Small intestine (tissue), 7 donors: Measurements from ENCODE around the gene CRABP1. TPM values are rescaled to one million over a fixed set of nuclear protein-coding genes. Genes with fewer than 3 reads are reported as not detected.
"Not testable (repeated sequence)": the region's sequence is repeated elsewhere in the genome, so short reads cannot be mapped to it uniquely, and the experiment has no call there.

Experiments
- DNase-seq, 2 donors: peaks; one replicate each; pipeline versions ENCODE4 v3.0.0 to v3.0.0-alpha.2; 2013
- FAIRE-seq: peaks from 2 replicates; lab custom pipeline; 2012; peaks lifted over from hg19 to GRCh38; lab: Jason Lieb, UNC
- H3K27ac ChIP-seq, 3 donors: one replicate each; pipeline ENCODE4 v1.5.1; 2013; ENCODE audit warnings: low read length in 2 of 3, mild to moderate bottlenecking in 2 of 3, control low read depth in 1 of 3, inconsistent platforms in 1 of 3, low read depth in 1 of 3, moderate library complexity in 1 of 3
- H3K27me3 ChIP-seq, 3 donors: one replicate each; pipeline ENCODE4 v1.6.1; 2013; ENCODE audit warnings: low read length in 3 of 3, inconsistent platforms in 1 of 3; ENCODE audit not compliant: control insufficient read depth in 3 of 3, insufficient read depth in 3 of 3
- H3K36me3 ChIP-seq, 3 donors: one replicate each; pipeline ENCODE4 v1.6.1; 2013; ENCODE audit warnings: low read length in 3 of 3, inconsistent platforms in 1 of 3, low read depth in 1 of 3, mild to moderate bottlenecking in 1 of 3, moderate library complexity in 1 of 3; ENCODE audit not compliant: control insufficient read depth in 3 of 3, insufficient read depth in 2 of 3
- H3K4me1 ChIP-seq, 3 donors: one replicate each; pipeline ENCODE4 v1.6.1; 2013; ENCODE audit warnings: low read length in 2 of 3, inconsistent platforms in 1 of 3, low read depth in 1 of 3, mild to moderate bottlenecking in 1 of 3, moderate library complexity in 1 of 3; ENCODE audit not compliant: control insufficient read depth in 3 of 3, insufficient read depth in 2 of 3
- H3K4me3 ChIP-seq, 3 donors: one replicate each; pipeline ENCODE4 v1.5.1; 2013; ENCODE audit warnings: low read length in 3 of 3, control low read depth in 1 of 3, inconsistent platforms in 1 of 3, low read depth in 1 of 3, mild to moderate bottlenecking in 1 of 3, moderate library complexity in 1 of 3
- H3K9me3 ChIP-seq, 2 donors: one replicate each; pipeline ENCODE4 v1.6.1; 2013; ENCODE audit warnings: low read depth in 1 of 2, low read length in 1 of 2; ENCODE audit not compliant: control insufficient read depth in 2 of 2, insufficient read depth in 1 of 2
- WGBS, 3 donors: extraction: QIAGEN DNeasy Blood & Tissue Kit; methylation state at CpG; one replicate each; pipeline ENCODE4 v1.1.7; 2013; 5-methylcytosine and 5-hydroxymethylcytosine counted together
- polyA plus RNA-seq, 4 donors: library from polyadenylated mRNA; stranded (reverse) in 3 of 4; unstranded in 1 of 4; fragments of 200-250 nt in 3 of 4; fragments of 120-200 nt in 1 of 4; gene quantifications; one replicate each; pipeline versions ENCODE4 v1.2.1 to v1.2.3, GENCODE V29; 2013
- donor health status: healthy with polysubstance abuse.
- donor health status: control.
- donor health status: control.
- donor health status: Bipolar disorder and iron deficiency.
- donor health status: healthy.

CRABP1 gene
- polyA plus RNA-seq, 4 donors, result 10.4 to 16.0 TPM; not detected in 2

- no peak for DNase-seq
- H3K27ac ChIP-seq, result no peak overlapping the region
- H3K4me3 ChIP-seq, result no peak overlapping the region
- H3K4me1 ChIP-seq, result no peaks in the 10 kb centered on the region
- no peak for FAIRE-seq
- no peaks in the 10 kb centered on the region for H3K36me3 ChIP-seq
- no peaks in the 10 kb centered on the region for H3K27me3 ChIP-seq
- 58 to 73% (median 71%) methylated on average over 5 of the region's 5 CpGs for WGBS, 3 donors
- H3K9me3 ChIP-seq, result no peaks in the 10 kb centered on the region
Observed at GRCh38 chr15:78366342-78366741, 26.2 kb downstream of the CRABP1 start.

GRCh38 chr15:78368651-78369050, 28.5 kb downstream of the CRABP1 start:
- Histone ChIP-seq H3K36me3 (no peaks in the 10 kb centered on the region), H3K27me3 (no peaks in the 10 kb centered on the region), H3K27ac (no peak overlapping the region), H3K9me3 (no peaks in the 10 kb centered on the region), H3K4me1 (peaks cover 0 to 12% (median 0%) of the 10 kb centered on the region in 3 donors), H3K4me3 (no peak overlapping the region)
- peak in 1 of 2 donors; percentile 20 for DNase-seq
- FAIRE-seq, result no peak
- 23 to 30% (median 27%) methylated on average over 5 of the region's 5 CpGs for WGBS, 3 donors

DNA sequence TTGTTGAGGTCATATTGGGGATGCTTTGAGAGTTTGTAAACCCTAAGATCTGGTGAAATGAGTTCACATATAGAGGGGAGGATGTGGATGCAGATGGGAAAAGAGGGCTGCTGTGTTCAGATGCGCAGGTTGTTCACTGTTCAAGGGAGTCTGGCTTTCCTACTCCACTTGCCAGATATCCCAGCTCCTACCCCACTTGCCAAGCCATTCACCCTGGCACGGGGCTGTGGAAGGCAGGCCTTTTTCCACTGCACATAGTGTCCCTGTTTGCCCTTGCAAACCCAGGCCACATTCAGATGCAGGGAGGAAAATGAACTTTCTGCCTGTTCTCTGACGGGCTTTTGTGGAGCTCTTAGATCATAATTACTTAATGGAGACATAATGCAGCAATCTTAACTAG, 29.0 kb downstream of the CRABP1 start:
- DNase-seq, result peak in 1 of 2 donors; percentile 10
- H3K4me1 ChIP-seq, result peaks cover 0 to 17% (median 5%) of the 10 kb centered on the region in 3 donors
- no peaks in the 10 kb centered on the region for H3K9me3 ChIP-seq
- 41 to 73% (median 44%) methylated on average over 3 of the region's 3 CpGs for WGBS, 3 donors
- H3K27ac ChIP-seq, result no peak overlapping the region
- FAIRE-seq, result no peak
- no peaks in the 10 kb centered on the region for H3K36me3 ChIP-seq
- no peak overlapping the region for H3K4me3 ChIP-seq
- no peaks in the 10 kb centered on the region for H3K27me3 ChIP-seq

- FAIRE-seq, result no peak
- Histone ChIP-seq H3K27ac (no peak overlapping the region), H3K4me3 (no peak overlapping the region), H3K27me3 (no peaks in the 10 kb centered on the region), H3K9me3 (no peaks in the 10 kb centered on the region), H3K4me1 (peaks cover 0 to 25% (median 9%) of the 10 kb centered on the region in 3 donors), H3K36me3 (no peaks in the 10 kb centered on the region)
- no peak for DNase-seq
- 60 to 74% (median 71%) methylated on average over 6 of the region's 6 CpGs for WGBS, 3 donors
Observed at GRCh38 chr15:78370013-78370412, 29.9 kb downstream of the CRABP1 start.

DNA sequence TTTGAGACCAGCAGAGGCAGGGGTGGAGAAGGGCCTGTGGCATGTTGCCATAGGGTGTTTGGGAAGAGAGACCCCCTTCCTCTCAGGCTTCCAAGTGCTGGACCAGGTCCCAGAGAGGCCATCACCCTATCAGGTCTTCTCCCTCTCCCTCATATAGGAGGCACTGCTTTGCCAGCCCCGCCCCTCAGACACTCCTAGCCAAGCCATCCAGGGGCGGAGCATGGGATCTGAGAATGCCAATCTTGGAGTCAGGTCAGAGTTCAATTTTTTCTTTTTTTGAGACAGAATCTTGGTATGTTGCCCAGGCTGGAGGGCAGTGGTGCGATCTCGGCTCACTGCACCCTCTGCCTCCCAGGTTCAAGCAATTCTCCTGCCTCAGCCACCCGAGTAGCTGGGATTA, 32.7 kb downstream of the CRABP1 start:
- no peaks in the 10 kb centered on the region for H3K27me3 ChIP-seq
- H3K36me3 ChIP-seq, result no peaks in the 10 kb centered on the region
- no peak overlapping the region for H3K27ac ChIP-seq
- FAIRE-seq, result no peak
- peak; percentile 80 to 96 for DNase-seq
- H3K4me1 ChIP-seq, result peaks cover 0 to 32% (median 9%) of the 10 kb centered on the region in 3 donors
- no peaks in the 10 kb centered on the region for H3K9me3 ChIP-seq
- no peak overlapping the region for H3K4me3 ChIP-seq
- WGBS, 3 donors, result 26 to 61% (median 33%) methylated on average over 5 of the region's 5 CpGs

DNA sequence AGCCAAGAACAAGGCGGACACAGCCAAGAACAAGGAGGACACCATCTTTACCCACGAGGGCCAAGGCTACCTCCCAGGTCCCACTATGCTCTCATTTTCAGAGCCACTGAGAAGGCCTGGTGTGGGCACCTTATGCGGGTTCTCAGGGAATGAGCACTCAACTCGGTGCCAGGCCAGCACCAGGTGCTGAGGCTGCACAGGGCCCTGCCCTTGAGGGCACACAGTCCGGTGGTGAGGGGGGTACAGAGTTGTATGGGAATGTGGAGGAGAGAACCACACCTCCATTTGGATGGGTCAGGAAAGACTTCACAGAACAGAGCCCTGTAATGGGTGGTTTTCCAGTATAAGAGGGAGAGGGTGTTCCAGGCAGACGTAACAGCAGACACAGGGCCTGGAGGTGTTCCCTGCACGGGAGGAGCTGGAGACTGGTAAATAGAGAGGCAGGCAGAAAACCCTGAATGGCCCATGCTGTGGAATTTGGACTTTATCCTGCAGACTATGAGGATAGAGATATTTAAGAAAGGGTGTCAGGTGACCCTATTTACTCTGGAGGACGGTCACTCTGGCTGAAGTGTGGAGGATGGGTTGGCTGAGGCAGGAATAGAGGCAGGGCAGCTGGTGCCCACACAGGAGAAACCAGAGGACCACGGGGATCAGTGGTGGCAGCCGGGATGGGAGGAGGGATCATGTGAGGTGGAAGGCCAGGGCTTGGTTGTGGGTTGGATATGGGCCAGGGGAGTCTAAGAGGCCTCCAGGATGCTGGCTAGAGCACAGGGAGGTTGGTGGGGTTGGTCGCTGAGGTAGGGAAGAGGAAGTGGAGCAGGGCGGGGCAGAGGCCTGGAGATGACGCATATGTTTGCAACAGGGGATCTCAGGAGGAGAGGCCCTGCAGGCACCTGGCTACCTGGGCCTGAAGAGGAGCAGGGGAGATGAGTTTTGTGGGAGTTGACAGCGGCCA, 34.6 kb downstream of the CRABP1 start:
- no peak overlapping the region for H3K4me3 ChIP-seq
- H3K36me3 ChIP-seq, result no peaks in the 10 kb centered on the region
- no peaks in the 10 kb centered on the region for H3K27me3 ChIP-seq
- WGBS, 3 donors, result 22 to 50% (median 30%) methylated on average over 14 of the region's 14 CpGs
- DNase-seq (peak; percentile 93 to 95), FAIRE-seq (no peak)
- H3K4me1 ChIP-seq, result peaks cover 0 to 32% (median 9%) of the 10 kb centered on the region in 3 donors
- H3K9me3 ChIP-seq, result no peaks in the 10 kb centered on the region
- peak overlapping the region; percentile 85 to 96 (median 91) for H3K27ac ChIP-seq

DNA sequence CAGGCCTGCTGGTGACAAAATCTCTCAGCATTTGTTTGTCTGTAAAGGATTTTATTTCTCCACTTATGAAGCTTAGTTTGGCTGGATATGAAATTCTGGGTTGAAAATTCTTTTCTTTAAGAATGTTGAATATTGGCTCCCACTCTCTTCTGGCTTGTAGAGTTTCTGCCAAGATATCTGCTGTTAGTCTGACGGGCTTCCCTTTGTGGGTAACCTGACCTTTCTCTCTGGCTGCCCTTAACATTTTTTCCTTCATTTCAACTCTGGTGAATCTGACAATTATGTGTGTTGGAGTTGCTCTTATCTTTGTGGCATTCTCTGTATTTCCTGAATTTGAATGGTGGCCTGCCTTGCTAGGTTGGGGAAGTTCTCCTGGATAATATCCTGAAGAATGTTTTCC, 40.0 kb downstream of the CRABP1 start:
- H3K4me1 ChIP-seq, H3K4me3 ChIP-seq, H3K27me3 ChIP-seq, H3K9me3 ChIP-seq, H3K36me3 ChIP-seq, DNase-seq, FAIRE-seq, H3K27ac ChIP-seq: not testable (repeated sequence)
- 73 to 75% (median 73%) methylated on average over 1 of the region's 1 CpG for WGBS, 3 donors

- FAIRE-seq, result no peak
- Histone ChIP-seq H3K27ac (no peak overlapping the region), H3K4me1 (no peaks in the 10 kb centered on the region), H3K9me3 (no peaks in the 10 kb centered on the region), H3K36me3 (no peaks in the 10 kb centered on the region), H3K27me3 (peaks cover 3 to 9% (median 4%) of the 10 kb centered on the region in 3 donors), H3K4me3 (no peak overlapping the region)
- no peak for DNase-seq
- 82 to 94% (median 90%) methylated on average over 7 of the region's 7 CpGs for WGBS, 3 donors
Observed at GRCh38 chr15:78382114-78382880, 42.1 kb downstream of the CRABP1 start.
